ENCODE results near the gene KLHL30.

Gene KLHL30

DNA sequence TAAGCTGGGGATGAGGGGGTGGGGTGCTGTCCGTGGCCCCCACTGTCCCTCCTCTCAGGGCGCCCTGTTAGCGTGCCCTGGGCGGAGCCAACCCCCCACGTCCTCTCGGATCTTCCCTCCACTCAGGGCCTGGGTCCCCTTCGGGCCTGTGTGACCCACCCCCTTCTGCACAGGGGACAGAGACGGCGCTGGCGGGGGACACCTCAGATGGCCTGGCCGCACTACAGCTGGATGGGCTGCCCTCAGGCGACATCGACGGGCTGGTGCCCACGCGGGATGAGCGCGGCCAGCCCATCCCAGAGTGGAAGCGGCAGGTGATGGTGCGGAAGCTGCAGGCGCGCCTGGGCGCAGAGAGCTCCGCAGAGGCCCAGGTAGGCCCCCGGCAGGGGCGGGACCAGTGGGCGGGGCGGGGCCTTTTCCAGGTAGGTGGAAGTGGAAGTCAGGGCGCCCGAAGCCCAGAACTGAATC, 9.9 kb upstream of the KLHL30 start:
- intact Hi-C loops (cut with DNase I): no loop called here
- DNase-seq: peak in 3 of 10 donors; percentile 61 to 76 (median 68)

DNA sequence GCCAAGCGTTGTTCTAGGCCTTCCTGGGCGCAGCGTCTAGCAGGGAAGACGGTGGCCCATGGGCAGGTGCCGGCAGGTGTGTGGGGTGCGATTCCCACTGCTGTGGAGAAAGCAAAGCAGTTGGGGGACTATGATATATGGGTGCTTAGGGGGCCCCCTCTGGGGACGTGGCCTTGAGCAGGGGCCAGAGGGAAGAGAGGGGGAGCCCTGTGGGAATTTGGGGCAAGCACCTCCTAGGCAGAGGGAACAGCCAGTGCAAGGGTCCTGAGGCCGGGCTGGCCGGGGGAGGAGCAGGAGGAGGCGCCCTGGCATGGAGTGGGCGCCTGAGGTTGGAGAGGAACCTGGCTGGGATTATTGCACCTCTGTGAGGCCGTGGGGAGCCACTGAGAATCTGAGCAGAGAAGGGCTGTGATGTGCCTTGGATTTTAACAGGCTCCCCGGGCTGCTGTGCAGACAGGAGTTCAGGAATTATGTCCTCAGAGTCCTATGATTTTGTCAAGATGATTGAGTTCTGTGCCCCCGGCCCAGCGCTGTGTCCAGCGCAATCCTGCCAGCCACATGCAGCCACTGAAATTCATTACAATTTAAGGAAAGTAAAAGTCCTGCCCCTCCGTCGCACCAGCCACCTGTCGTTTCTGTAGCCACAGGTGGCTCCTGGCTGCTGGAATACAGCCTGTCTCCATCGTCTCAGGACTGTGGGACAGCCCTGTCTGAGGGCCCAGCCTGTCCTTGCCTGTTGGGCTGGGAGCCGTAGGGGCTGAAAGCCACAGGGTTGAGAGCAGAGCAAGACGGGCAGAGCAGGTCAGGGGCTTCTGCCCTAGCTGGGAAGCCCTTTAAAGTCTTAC, 9.1 kb upstream of the KLHL30 start:
- intact Hi-C loops (cut with DNase I): no loop called here
- DNase-seq: peak in 3 of 10 donors; percentile 46 to 61 (median 50)

DNA sequence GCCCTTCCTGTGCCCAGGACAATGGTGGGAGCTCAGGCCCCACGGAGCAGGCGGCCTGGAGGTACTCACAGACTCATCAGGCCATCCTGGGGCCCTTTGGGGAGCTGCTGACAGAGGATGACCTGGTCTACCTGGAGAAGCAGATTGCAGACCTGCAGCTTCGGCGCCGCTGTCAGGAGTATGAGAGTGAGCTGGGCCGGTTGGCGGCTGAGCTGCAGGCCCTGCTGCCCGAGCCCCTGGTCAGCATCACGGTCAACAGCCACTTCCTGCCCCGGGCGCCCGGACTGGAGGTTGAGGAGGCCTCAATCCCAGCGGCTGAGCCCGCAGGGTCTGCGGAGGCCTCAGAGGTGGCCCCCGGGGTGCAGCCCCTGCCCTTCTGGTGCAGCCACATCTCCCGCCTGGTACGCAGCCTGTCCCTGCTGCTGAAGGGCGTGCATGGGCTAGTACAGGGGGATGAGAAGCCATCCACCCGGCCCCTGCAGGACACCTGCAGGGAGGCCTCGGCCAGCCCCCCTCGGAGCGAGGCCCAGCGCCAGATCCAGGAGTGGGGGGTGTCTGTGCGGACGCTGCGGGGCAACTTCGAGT, 8.3 kb upstream of the KLHL30 start:
- intact Hi-C loops (cut with DNase I): no loop called here
- peak in 3 of 10 donors; percentile 58 to 80 (median 76) for DNase-seq

DNA sequence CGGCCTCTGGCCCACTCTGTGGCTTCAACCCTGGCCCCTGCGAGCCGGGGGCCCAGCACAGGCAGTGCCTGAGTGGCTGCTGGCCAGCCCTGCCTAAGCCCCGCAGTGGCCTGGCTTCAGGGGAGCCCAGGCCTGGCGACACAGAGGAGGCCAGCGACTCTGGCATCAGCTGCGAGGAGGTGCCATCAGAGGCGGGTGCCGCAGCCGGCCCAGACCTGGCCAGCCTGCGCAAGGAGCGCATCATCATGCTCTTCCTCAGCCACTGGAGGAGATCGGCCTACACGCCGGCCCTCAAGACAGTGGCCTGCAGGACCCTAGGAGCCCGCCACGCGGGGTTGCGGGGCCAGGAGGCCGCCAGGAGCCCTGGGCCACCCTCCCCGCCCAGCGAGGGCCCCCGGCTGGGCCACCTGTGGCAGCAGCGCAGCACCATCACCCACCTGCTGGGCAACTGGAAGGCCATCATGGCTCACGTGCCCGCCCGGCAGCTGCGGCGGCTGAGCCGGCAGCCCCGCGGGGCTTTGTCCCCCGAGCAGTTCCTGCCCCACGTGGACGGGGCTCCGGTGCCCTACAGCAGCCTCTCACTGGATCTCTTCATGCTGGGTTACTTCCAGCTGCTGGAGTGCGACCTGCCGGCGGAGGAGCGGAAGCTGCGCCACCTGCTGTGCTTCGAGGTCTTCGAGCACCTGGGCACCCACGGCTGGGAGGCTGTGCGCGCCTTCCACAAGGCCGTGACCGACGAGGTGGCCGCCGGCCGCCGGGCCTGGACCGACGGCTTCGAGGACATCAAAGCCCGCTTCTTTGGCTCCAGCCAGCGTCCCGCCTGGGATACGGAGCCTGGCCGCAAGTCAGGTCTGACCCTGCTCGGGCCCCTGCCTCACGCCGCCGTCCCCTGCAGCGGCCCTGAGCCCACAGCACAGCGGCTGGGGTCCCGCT, 7.5 kb upstream of the KLHL30 start:
- intact Hi-C loops (cut with DNase I): no loop called here
- DNase-seq: peak in 3 of 10 donors; percentile 67 to 77 (median 70)

DNA sequence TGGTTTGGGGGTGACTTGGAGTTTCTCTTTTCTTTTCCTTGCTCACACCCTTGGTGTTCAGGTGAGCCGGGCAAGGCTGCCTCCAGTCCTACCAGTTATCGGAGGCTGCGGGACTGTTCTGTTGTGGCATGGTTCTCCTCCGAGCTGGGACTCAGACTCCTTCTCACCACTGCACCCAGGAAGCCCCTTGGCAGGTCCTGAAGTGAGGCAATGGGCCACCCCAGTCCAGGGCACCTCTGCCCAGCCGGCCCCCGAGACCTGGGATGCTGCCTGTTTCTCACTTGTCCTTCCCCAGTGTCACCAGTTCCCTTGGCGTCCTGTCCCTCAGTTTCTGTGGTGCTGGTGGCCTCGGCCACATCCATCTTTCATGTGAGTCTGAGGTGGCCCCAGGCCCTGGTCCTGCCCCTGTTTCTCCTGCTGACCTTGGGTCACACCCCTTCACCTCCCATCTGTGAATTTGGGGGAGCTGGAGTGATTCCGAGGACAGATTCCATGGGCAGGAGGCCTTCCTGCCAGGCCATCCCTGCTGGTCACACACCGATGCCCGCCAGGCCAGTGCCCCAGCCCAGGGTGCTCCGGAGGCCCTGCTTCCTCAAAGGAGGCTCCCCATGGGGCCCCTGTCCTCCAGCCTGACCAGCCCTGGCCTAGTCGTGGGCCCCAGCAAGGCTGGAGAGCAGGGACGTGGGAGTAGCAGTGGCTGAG, 6.6 kb upstream of the KLHL30 start:
- peak in 3 of 10 donors; percentile 41 to 60 (median 57) for DNase-seq
- intact Hi-C loops (cut with DNase I): no loop called here

DNA sequence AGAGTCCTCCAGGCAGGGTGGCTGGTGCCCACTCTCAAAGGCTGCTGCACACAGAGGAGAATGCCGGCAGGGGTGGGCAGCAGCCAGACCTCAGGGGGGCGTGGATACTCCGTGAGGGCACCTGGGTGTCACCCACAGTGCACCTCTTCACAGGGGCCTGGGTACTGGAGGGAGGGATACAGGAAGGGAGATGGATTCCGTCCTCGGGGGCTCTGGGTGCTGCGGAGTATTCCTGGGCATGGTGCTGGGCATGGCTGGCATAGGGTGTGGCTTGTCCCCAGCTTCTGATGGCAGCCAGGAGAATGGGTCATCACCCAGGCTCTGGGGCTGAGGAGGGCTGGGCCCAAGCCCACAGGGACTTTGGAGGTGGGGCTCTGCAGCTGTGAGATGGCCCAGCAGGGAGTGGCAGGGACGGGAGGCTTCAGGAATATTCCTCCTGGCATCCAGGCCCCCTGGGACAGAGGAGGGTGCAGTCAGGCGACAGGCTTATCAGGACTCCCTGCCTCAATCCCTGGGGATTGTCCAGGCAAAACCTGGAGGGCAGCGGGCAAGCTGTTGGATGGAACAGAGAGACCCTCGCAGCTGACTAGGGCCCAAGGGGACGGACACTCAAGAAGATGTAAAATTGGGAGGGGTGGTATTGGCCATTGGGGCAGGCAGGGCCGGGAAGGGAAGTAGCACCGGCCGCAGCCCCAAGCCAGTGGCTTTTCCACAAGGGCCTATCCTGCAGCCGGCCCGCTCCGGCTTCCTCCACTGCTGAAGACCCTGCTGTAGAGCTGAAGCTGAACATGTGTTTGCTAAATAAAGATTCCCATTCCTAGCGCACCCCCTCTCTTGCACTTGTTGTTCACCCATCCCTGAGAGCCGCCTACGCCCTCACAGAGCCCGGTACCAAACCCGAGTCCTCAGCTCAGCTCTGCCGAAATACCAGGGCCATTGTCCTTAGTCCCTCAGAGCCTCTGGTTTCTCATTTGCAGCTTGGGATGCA, 5.7 kb upstream of the KLHL30 start:
- intact Hi-C loops (cut with DNase I): no loop called here
- DNase-seq: peak in 3 of 10 donors; percentile 74 to 84 (median 82)

DNA sequence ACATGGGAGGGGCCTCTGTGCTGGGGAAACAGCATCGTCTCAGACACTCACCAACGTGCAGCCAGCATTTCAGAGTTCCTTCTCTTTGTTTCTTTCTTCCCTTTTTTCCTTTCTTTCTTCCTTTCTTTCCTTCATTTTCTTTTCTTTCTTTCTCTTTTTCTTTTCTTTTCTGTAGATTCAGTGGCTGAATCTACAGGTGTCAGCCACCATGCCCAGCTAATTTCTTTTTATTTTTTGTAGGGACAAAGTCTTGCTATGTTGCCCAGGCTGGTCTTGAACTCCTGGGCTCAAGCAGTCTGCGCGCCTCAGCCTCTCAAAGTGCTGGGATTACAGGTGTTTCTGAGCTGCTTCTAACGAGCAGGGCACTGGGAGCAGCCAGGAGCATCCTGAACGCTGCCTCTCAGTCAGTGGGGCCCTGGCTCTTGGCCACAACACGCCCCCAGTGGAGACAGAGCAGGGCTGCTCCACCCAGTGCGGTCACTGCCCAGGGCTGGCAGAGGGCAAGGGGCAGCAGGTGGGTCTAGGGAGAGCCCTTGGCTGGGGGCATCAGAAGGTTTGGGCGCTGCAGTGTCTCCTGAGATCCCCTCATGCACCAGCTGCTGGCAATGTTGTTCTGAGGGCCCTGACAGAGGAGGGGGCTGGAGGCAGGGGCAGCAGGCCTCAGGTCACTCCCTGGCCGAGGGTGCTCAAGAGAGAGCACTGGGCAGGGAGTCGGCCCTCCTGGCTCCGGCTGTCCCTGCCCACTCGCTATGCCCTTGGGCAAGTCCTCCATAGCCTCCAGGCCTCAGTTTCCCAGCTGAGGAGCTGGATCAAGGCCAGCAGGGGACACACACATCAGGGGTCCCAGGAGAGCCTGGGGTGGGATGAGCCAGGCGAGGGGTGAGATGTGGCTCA, 4.7 kb upstream of the KLHL30 start:
- peak in 3 of 10 donors; percentile 58 to 78 (median 64) for DNase-seq
- intact Hi-C loops (cut with DNase I): no loop called here

DNA sequence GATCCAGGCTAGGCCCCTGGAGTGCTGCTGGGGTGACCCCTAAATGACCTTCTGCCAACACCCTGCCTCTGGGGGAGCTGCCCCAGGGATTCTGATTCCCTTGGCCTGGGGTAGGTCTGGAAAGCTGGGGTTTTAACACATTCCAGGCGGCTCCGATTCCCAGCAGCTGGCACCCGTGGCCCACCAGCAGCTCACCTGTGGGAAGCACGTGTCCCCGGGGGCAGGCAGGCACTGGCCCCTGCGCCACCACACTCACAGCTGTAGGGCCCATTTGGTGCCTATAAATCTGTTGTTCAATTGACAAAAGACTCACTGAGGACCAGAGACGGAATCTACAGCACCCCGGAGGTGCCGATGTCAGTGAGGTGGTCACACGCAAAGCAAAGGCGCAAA, 4.1 kb upstream of the KLHL30 start:
- peak in 3 of 10 donors; percentile 19 to 70 (median 63) for DNase-seq
- intact Hi-C loops (cut with DNase I): no loop called here

DNA sequence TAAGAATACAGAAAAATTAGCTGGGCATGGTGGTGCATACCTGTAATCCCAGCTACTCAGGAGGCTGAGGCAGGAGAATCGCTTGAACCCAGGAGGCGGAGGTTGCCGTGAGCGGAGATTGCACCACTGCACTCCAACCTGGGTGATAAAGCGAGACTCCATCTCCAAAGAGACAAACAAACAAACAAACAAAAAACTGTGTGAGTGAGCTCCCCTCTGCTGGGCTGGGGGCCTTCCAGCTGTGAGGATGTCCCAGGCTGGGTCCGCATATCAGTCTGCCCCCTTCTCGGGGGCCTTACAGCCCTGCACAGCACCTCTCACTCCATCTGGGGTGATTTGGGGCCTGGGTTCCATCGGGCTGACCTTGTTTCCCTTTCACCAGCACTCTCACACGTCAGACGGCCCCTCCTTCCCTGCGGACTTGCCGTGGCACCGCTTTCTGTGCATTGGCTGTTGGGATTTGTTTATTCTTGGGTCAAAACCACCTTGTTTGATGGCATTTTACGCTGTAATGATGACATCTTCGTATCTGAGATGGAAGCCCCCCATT, 2.8 kb upstream of the KLHL30 start:
- DNase-seq: peak in 3 of 10 donors; percentile 23 to 67 (median 57)

DNA sequence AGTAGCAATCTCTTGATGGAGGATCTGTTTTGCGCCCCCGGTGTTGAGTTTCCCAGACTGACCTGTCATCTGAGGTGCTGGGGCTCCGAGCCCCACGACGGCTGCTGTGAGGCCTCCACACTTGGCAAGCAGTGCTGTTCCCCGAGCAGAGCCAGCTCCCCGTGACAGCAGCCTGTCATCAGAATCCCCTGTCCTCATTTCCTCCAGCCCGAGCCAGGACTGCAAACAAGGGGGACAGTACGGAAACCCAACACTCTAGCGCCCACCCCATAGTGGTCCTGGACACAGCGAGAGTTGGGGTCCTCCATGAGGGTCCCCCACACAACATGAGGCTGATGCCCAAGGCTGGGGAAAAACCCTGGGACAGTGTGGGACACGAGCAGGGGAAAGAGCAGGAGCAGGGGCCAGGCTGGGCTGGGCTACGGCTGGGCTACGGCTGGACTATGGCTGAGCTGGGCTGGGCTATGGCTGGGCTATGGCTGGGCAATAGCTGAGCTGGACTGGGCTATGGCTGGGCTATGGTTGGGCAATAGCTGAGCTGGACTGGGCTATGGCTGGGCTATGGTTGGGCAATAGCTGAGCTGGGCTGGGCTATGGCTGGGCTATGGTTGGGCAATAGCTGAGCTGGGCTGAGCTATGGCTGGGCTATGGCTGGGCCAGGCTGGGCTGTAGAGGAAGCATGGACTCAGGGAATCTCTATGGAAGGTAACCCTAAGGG, 1.5 kb upstream of the KLHL30 start:
- intact Hi-C loops (cut with DNase I): no loop called here
- DNase-seq: peak in 3 of 10 donors; percentile 65 to 76 (median 68)

More for the DNA sequence above, 2.8 kb upstream of the KLHL30 start:
- intact Hi-C loops (cut with DNase I): no loop called here

DNA sequence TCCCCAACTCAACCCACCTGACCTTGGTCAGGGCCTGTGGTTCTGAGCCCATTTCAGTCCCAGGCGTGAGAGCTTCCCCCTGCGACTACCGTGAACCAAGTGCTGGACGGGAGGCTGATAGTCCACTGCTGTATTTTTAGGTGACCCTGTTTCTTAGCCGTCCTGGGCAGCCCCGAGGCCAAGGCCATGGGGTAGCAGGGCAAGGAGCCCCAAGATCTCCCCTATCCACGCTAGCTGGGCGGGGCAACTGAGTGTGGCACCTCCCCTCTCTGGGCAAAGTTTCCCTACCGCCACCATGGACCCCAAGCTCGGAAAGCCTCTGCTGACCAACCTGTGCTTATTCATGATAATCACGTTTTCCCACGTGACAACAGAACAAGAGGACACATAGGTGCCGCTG, 583 bp upstream of the KLHL30 start:
- no peak for DNase-seq
- intact Hi-C loops (cut with DNase I): no loop called here

DNA sequence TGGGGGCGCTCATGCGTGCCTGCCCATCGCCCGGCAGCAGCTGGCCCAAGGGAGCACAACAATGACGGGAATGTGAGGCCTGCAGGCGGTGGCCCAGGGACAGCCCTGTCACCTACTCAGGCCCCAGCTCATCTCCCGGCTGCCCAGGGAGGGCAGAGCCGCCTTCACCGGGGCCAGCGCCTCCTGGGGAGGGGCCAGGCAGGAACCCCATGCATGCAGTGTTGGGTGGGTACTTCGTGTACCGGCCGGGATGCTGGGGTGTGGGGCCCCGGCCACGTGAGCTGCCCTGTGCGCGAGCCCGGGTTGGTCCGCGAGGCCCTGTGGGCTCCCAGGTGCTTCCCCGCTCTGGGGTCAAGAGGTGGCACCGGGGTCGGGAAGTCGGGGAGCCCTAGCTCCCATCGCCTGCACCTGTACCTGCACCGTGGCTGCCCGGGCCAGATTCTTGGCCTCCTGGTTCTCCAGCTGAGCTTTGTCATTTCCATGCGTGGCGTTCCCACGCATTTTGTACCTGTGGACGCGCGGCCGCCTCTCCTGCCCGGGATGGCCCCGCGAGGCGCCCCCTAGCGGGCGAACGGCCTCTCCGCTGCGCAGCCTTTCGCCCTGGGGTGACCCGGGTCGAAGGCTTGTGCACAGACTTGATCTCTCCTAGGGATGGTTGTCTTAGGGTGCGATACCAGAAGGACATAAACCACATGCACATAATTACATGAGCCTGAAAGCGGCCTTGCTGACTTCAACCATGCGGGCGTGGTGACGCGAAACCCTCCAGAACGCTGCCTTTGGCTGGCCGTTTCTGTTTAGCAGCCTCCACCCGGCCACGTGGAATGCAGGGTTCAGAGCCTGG, 950 bp downstream of the KLHL30 start:
- intact Hi-C loops (cut with DNase I): no loop called here
- DNase-seq: no peak

DNA sequence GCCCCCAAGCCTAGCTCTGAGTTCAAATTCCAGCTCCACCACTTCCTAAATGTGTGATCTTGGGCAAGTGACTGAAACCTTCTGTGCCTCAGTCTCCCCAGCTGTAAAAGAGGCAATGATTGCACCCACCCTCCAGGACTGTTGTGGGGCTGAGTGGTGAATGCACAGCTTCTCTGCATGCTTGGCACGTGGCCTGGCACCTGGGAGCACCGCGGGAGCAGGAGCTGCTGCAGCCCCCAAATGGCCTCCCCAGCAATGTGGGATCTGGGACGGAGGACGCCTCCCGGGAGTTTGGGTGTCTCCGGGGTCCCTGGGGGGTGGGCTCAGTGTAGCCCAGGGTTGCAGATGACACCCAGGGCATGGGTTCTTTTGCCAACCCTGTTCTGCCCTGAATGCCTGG, 1.6 kb downstream of the KLHL30 start:
- DNase-seq: no peak
- intact Hi-C loops (cut with DNase I): no loop called here

DNA sequence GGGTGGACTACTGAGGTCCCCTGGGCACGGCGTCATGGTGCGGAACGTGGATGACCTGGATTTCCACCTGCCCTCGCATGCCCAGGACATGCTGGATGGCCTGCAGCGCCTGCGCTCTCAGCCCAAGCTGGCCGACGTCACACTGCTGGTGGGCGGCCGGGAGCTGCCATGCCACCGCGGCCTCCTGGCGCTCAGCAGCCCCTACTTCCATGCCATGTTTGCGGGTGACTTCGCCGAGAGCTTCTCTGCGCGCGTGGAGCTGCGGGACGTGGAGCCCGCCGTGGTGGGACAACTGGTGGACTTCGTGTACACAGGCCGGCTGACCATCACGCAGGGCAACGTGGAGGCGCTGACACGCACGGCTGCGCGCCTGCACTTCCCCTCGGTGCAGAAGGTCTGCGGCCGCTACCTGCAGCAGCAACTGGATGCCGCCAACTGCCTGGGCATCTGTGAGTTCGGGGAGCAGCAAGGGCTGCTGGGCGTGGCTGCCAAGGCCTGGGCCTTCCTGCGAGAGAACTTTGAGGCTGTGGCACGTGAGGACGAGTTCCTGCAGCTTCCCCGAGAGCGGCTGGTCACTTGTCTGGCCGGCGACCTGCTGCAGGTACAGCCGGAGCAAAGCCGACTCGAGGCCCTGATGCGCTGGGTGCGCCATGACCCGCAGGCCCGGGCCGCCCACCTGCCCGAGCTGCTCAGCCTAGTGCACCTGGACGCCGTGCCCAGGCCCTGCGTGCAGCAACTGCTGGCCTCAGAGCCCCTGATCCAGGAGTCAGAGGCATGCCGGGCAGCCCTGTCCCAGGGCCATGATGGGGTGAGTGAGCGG, 2.5 kb downstream of the KLHL30 start:
- DNase-seq: peak in 1 of 10 donors; percentile 82
- intact Hi-C loops (cut with DNase I): no loop called here
